Cortex of kidney (tissue), 1 donor: Measurements from ENCODE around the gene PDCD1.
"Not testable (repeated sequence)": the region's sequence is repeated elsewhere in the genome, so short reads cannot be mapped to it uniquely, and the experiment has no call there.

Experiments used
- DNase-seq: peaks from one replicate; lab custom pipeline; 2025; lab: John Stamatoyannopoulos, UW

Gene PDCD1

DNA sequence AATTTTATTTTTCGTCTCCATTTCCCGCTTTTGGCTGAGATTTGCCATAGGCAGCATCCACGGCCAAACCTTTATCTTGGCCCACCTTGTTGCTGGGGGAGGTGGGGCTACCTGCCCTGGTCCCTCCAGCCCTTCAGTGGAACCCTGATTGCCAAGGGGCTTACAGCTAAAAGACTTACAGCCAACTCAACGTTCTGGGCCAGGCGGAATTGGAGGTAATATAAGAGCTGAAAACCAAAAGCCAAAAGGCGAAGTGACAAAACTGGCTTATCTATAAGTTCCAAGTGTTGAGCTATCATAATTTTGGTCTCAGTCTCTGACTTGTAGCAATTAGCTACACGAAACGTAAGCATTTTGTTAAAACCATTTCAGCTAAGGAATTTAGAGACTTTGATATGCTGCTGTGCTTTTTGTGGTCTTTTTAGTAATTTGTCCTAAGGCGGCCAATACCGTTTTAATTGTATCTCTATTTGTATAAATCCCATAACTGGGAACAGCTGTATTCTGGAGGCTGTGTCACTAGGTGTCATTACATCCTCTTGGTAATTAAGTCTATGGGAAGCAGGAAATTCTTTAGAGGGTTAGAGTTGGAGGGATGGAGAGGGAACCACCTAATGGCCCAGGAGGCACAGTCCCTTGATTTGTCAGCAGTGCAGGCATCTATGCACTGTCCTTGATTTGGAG lies 24.0 kb downstream of the PDCD1 start:
- no peak for DNase-seq

DNA sequence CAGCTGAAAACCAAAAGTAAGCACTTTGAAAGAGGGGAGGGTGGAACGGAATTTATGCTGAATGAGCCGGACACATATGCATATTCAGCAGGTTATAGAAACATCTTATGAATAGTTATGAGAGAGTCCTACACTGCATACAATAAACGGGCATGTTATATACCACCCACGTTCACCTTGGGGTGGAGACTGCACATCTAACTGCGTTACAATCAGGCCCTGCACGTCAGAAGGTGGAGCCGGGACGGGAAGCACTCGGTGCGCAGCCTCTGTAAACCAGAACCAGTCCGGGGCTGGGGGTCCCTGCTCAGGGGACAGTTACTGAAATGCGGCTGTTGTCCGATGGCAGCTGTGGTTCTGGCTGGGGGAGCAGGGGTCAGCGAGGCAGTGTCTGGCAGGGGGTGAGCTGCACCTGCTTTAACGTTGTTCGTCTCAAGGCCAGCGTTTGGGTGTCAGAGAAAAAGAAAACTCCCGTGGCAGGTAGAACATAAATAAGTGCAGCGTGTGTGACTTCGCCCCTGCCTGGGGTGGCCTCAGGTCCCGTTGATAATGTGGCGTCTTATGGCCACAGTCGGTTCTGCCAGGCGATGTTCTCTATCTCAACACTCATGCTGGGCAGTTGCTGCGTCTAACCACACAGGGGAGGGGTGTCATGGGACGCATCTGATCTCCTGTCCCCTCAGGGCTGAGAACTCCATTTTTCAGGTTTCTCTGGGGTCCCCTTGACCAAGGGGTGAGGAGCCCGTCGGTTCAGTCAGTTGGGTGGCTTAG lies 24.8 kb downstream of the PDCD1 start:
- DNase-seq: not testable (repeated sequence)

DNA sequence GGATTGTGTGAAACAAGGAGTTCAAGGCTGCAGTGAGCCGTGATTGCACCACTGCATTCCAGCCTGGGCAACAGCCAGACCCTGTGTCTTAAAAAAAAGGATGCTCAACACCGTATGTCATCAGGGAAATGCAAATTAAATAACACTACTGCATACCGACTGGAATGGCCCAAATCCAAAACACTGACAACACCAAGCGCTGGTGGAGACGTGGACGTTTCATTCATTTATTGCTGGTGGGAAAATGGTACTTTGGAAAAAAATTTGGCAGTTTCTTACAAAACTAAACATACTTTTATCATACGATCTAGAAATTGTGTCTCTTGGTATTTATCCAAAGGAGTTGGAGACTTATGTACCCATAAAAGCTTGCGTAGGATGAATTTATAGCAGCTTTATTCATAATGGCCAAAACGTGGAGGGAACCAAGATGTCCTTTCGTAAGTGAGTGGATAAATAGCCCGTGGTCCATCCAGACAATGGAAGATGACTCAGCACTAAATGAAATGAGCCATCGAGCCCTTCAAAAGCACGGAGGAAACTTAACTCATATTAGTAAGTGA lies 25.5 kb downstream of the PDCD1 start:
- DNase-seq: no peak

DNA sequence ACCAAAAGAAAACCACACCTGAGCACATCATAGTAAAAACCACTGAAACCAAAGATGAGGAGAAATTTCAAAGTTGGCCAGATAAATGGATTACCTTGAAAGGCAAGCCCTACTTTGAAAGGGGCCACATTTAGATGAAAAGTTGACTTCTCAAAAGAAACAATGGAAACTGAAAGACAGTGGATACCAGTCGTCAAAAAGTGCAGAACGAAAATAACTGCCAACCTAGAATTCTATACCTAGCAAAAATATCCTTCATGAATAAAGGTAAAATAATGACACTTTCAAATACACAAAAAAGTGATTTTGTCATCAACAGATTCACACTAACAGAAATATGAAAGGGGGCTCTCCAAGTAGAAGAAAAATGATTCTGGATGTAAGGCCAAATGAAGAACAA lies 31.3 kb downstream of the PDCD1 start:
- no peak for DNase-seq

DNA sequence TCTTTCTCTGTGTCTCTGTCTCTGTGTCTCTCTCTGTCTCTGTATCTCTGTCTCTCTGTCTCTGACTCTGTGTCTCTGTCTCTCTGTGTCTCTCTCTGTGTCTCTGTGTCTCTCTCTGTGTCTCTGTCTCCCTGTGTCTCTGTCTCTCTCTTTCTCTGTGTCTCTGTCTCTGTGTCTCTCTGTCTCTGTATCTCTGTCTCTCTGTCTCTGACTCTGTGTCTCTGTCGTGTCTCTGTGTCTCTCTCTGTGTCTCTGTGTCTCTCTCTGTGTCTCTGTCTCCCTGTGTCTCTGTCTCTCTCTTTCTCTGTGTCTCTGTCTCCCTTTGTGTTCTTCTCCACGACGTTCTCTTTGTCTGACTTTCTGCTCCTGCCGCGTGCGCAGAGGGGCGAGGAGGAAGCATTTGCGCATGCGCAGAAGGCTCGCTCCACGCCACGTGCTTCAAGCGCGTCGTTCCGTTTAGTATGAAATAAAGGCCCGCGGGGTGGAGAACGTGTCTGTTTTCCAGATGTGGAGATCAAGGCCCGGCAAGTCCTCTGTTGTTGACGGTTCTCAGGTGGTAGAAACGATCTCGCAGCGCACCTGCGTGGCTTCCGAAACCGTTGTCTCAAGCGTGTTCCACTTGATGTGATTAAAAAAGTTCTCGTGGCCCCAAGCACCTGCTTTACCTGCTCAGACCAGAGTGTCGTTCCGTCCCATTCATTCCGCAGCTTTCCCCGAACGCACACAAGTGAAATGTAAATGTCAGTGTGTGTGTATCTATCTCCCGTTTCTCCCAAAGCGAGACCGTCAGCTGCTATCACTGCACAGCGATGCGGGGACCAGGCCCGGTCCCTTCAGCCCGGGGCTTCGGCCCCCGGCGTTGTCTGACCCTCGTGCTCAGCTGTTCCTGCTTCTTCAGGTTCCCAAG lies 34.9 kb downstream of the PDCD1 start:
- not testable (repeated sequence) for DNase-seq

DNA sequence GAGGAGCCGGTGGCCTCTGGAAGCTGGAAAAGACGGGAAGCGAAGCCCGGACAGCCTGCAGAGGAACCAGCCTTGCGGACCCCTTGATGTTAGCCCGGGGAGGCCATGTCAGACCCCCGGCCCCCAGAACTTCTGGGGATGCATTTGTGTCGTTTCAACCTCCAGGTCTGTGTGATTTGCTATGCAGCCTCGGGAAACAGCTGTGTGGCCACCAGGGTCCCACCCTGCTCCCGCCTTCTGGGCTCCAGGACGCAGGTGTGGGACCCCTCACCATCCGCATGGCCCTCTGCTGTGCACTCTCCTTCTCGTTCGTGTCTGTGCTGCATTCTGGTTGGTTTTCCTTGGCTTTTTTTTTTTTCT lies 36.5 kb downstream of the PDCD1 start:
- DNase-seq: no peak

DNA sequence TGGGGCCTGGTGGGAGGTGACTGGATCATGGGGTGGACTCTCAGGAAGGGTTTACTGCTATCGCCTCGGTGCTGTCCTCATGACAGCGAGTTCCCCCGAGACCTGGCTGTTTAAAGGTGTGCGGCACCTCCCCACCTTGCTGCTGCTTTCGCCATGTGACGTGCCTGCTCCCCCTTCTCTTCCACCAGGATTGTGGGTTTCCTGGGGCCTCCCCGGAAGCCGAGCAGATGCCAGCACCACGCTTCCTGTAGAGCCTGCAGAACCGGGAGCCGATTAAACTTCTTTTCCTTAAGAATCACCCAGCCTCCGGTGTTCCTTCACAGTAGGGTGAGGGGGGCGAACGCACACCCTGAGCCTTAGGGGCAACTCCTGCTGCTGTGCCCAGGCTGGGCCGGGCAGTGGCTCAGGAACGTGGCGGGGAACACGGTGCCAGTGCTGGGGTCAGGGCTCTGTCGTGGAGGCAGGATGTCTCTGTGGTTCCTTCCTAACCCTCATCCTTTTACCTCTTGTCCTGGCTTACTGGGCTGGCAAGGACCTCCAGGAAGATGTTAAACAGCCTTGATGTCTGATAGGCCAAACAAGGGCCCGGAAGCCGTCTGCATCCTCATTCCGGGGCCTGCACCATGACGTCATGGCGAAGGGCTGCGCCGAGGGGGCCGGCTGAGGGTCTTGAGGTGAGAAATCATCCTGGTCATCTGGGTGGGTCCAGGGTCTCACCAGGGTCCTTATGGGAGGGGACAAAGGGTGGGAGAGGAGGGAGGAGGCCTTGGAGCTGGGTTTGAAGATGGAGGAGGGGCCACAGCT lies 37.0 kb downstream of the PDCD1 start:
- no peak for DNase-seq

DNA sequence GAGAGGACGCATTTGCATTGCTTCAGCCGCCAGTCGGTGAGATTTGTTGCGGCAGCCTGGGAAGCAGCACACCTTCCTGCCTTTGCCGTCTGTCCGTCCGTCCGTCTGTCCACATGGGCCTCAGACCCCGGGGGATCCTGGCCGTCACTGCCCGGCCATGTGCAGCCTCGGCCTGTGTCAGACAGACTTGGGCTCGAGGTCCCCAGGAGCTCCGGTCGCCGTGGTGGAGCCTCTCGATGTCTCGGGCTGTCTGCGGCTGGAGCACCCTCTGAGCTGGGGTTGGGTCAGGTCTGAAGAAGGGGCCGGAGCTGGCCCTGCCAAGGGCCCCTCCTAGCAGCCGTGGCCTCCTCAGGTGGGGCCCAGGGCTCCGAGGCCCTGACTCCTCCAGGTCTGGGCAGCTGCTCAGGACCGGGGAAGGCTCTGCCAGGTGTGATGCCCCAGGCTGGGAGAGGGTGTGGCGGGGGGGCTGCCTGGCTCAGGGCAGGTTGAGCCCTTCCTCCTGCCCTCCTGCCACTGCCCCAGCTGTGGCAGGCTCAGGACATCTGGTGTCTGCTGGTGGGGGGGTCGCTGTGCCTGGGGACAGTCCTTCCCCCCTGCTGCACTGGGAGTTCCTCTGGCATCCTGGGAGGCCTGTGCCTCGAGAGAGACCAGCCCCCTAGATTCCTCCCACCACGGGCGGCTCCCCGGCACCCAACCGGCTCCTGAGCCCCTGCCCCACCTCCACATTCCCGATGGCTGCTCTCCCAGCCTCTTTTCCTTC lies 37.9 kb downstream of the PDCD1 start:
- no peak for DNase-seq

DNA sequence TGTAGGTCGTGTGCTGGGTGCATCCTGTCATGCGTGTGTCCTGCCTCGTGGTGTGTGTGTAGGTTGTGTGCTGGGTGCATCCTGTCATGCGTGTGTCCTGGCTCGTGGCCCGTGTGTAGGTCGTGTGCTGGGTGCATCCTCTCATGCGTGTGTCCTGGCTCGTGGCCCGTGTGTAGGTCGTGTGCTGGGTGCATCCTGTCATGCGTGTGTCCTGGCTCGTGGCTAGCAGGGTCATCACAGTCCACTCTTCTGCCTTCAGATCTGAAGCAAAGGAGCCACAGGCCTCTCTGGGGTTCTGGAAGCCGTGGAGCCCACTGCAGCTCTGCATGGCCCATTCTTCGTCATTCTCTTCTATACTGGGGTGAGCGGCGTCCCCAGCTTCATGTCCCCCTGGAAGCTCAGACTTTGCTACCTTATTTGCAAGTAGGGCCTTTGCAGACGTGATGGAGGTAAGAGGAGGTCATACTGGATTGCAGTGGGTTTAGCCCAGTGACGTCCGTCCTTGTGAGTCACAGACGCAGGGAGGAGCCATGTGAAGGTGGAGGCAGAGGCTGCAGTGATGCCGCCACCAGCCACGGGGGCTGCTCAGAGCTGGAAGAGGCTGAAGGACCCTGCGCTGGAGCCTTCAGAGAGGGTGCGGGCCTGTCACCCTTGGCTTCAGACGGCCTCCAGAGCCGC lies 38.6 kb downstream of the PDCD1 start:
- DNase-seq: not testable (repeated sequence)

DNA sequence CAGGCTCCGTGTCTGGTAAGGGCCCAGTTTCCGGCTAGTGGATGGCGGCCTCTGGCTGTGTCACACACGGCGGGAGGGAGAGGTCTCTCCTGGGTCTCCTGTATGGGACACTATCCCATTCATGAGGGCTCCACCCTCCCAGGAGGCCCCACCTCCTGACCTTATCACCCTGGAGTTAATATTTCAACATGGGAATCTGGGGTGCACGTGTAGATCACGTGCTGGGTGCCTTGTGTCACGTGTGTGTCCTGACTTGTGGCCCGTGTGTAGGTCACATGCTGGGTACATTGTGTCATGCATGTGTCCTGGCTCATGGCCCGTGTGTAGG lies 39.8 kb downstream of the PDCD1 start:
- no peak for DNase-seq

DNA sequence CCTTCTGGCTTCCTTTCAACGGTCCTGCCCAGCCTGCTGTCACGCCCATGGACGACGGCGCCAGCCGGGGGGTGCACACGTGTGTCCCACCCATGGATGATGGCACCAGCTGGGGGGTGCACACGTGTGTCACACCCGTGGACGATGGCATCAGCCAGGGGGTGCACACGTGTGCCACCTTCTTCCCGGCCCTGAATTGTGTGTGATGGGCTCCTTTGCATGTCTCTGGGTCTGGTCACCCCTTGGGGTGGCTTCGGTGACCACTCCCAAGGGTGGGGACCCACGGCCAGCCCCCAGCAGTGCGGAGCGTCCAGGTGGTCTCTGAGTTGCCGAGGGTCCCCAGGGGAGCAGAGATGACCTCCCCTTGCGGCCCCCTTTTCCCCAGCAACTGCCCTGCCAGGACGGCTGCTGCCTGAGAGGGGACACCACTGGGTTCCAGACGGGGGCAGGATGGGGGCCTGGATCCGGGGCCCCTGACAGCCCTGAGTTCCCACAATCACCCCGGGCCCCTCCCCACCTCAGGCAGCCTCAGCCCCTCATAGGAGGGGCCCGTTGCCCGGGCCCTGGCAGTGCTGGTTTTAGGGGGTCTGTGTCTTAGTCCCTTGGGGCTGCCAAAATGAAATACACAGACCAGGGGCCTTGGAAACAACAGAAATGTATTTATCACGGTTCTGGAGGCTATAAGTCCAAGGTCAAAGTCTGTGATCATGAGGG lies 40.3 kb downstream of the PDCD1 start:
- no peak for DNase-seq

DNA sequence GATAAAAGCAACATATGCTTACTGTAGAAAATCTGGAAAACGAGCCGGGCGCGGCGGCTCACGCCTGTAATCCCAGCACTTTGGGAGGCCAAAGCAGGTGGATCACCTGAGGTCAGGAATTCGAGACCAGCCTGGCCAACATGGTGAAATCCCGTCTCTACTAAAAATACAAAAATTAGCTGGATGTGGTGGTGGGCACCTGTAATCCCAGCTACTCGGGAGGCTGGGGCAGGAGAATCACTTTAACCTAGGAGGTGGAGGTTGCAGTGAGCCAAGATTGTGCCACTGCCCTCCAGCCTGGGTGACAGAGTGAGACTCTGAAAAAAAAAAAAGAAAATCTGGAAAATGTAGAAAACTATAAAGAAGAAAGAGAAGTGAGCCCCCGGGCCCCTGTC lies 40.9 kb downstream of the PDCD1 start:
- DNase-seq: not testable (repeated sequence)

DNA sequence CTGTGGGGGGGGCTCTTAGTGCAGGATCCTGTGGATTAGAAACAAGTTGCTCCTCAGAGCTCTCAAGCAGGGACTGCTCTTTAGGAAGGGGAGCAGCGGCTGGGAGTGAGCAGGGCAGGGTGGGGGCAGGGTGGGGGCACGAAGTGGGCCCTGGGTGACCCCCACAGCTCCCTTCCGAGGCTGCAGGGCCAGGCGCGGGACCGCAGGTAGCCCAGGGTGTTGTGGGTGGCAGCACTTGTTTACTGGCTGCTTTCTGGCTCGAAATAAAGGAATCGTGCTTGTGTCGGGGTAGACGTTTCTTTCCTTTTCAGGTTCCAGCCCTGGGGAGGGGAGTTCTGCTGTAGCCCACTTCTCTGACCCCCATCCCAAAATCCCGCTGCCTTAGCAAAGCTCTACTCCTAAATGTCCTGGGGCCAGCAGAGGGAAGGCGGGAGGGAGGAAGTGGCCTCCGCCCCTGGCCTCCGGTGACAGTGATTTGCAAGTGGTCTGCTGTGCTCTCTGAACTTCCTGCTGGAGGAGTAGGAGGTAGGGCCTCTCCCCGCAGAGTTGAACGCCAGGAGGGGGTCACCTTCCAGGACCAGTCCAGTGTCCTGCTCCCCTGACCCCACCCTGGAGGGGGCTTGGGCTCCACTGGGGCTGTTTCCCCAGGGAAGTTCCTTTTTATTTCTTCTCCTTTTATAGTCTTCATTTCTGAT lies 41.4 kb downstream of the PDCD1 start:
- DNase-seq: no peak

DNA sequence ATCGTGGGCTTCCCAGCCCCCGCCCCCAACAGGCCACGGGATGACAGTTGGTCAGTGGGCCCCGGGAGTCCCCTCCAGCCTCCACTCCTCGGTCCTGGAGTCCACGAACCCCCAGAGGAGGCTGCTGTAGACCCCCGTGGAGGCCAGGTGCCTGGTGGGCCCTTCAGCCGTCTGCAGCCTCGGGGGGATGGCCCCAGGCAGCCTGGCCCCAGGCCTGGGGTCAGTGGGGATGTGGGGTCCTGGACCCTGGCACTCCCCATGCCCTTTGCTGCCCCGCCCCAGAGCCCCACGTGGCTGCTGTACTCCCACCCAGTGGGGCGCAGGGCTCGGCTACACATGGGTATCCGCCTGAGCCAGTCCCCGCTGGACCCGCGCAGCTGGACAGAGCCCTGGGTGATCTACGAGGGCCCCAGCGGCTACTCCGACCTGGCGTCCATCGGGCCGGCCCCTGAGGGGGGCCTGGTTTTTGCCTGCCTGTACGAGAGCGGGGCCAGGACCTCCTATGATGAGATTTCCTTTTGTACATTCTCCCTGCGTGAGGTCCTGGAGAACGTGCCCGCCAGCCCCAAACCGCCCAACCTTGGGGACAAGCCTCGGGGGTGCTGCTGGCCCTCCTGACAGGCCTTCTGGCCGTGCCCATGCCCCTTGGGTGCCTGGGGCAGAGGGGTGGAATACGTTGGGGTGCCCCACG lies 42.1 kb downstream of the PDCD1 start:
- DNase-seq: no peak

DNA sequence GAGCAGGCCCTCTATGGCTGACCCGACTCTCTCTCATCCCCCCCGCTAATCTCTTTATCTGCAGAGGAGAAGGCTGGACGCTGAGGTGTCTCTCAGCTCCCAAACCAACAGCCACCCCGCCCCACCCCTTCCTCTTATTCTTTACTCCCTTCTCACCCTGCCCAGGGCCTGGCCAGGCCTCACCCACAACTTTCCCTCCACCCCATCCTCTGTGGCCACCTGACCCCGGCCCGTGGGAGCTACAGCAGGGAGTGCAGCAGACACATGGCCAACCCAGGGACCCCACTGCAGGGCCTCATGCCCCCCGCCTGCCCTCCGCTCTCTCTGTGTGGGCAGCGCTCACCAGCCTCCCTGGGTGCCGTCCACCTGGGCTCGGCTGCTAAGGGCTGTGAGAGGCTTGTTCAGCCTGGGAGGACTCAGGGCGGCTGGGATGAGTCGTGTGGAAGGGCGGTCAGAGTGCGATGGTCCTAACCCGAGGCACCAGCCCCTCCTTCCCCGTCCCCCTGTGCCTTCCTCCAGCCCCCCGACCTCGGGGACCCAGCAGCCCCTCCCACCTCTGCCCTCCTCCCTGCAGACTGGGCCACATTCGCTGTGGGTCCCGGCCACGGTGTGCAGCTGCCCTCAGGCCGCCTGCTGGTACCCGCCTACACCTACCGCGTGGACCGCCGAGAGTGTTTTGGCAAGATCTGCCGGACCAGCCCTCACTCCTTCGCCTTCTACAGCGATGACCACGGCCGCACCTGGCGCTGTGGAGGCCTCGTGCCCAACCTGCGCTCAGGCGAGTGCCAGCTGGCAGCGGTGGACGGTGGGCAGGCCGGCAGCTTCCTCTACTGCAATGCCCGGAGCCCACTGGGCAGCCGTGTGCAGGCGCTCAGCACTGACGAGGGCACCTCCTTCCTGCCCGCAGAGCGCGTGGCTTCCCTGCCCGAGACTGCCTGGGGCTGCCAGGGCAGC lies 42.9 kb downstream of the PDCD1 start:
- no peak for DNase-seq

DNA sequence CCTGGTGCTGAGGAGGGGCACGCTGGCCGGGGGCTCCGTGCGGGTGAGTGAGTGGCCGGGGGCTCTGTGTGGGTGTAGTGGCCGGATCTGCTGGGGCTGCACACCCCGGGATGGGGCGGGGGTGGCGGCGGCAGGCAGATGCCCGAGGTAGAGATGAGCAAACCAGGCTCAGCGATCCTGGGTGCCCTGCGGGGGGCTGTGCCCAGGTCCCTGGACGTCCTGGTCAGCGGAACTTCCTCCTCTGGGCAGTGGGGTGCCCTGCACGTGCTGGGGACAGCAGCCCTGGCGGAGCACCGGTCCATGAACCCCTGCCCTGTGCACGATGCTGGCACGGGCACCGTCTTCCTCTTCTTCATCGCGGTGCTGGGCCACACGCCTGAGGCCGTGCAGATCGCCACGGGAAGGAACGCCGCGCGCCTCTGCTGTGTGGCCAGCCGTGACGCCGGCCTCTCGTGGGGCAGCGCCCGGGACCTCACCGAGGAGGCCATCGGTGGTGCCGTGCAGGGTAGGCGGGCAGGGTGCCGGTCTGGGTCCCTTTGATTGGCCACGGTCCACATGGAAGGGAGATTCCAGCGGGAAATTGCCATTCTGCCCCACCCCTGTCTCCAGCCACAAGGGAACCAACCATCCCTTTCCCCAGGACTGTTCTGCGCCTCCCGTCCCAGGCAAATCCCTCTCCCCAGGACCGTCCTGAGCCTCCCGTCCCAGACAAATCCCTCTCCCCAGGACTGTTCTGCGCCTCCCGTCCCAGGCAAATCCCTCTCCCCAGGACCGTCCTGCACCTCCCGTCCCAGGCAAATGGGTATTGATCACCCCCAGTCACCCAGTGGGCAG lies 43.8 kb downstream of the PDCD1 start:
- DNase-seq: no peak

DNA sequence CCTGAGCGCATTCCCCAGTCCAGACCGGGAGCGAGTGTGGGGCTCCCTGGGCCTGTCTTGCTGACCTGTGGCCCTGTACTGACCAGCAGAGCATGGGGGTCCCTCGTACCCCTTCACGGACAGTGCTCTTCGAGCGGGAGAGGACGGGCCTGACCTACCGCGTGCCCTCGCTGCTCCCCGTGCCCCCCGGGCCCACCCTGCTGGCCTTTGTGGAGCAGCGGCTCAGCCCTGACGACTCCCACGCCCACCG lies 44.4 kb downstream of the PDCD1 start:
- no peak for DNase-seq
